Endothelial cell of umbilical vein (primary cell): ENCODE results near the gene XPNPEP2. TPM values are rescaled to one million over a fixed set of nuclear protein-coding genes. Genes with fewer than 3 reads are reported as not detected.

Experiments
- BruUV-seq: library from RNA; stranded (reverse); fragments of 400-500 nt; replicated peaks from 2 replicates; lab custom pipeline; 2021; lab: Mats Ljungman, UMichigan
- CTCF ChIA-PET: fragments of 300-600, 350-600 bp; sonication (Branson Sonifier 250); formaldehyde crosslinking; loops from one replicate; lab custom pipeline; 2021; ENCODE audit warnings: antibody characterized with exemption, inconsistent platforms; lab: Charles Lee
- POLR2A ChIA-PET: fragments of 300-600, 350-600 bp; sonication (Branson Sonifier 250); formaldehyde crosslinking; loops from one replicate; lab custom pipeline; 2021; ENCODE audit warnings: antibody characterized with exemption, inconsistent platforms; lab: Charles Lee
- DNase-seq: peaks from one replicate; pipeline ENCODE4 v3.0.0-alpha.2; 2011; ENCODE audit warnings: low read depth, low spot score
- FAIRE-seq: peaks from 2 replicates; lab custom pipeline; 2011; peaks lifted over from hg19 to GRCh38; lab: Jason Lieb, UNC
- H2AFZ ChIP-seq: 2 replicates; pipeline ENCODE4 v1.6.0; 2012; ENCODE audit warnings: low read depth, low read length, control low read depth, inconsistent platforms
- H3K27ac ChIP-seq: 2 replicates; pipeline ENCODE4 v1.5.1; 2011; ENCODE audit warnings: low read depth, mild to moderate bottlenecking, control low read depth, low read length, moderate library complexity; ENCODE audit not compliant: insufficient read depth
- H3K27me3 ChIP-seq, 2 experiments: 2 replicates each; pipeline versions ENCODE4 v1.6.0 to v1.6.1; 2011; ENCODE audit warnings: low read length in 2 of 2, mixed read lengths in 1 of 2; ENCODE audit not compliant: control insufficient read depth in 2 of 2, insufficient read depth in 2 of 2
- H3K36me3 ChIP-seq, 2 experiments: 2 replicates in 1 of 2; 3 replicates in 1 of 2; pipeline ENCODE4 v1.5.1; 2011; ENCODE audit warnings: low read length in 2 of 2, mild to moderate bottlenecking in 1 of 2, moderate library complexity in 1 of 2; ENCODE audit not compliant: control insufficient read depth in 2 of 2, insufficient read depth in 2 of 2; ENCODE audit errors: extremely low read depth in 1 of 2
- H3K4me1 ChIP-seq: 3 replicates; pipeline ENCODE4 v1.5.1; 2011; ENCODE audit warnings: mild to moderate bottlenecking, low read length; ENCODE audit not compliant: control insufficient read depth, insufficient read depth; ENCODE audit errors: extremely low read depth
- H3K4me2 ChIP-seq: 2 replicates; pipeline ENCODE4 v1.6.1; 2011; ENCODE audit warnings: low read length, control low read depth, mixed read lengths; ENCODE audit not compliant: insufficient read depth
- H3K4me3 ChIP-seq, 3 experiments: fragments of 200-600 bp in 1 of 3; sonication (generic), shearing (Covaris generic) in 1 of 3; replicated peaks in 1 of 3; 2 replicates each; pipeline ENCODE4 v1.5.1; 2011 to 2016; ENCODE audit warnings: control low read depth in 3 of 3, low read length in 3 of 3, mild to moderate bottlenecking in 2 of 3, inconsistent platforms in 1 of 3, low read depth in 1 of 3, moderate library complexity in 1 of 3; ENCODE audit not compliant: insufficient read depth in 1 of 3
- H3K79me2 ChIP-seq: 2 replicates; pipeline ENCODE4 v1.6.0; 2012; ENCODE audit warnings: low read length, inconsistent platforms; ENCODE audit not compliant: control insufficient read depth, insufficient read depth
- H3K9ac ChIP-seq: replicated peaks from 2 replicates; pipeline ENCODE3; 2011; ENCODE audit warnings: low read length, control low read depth; ENCODE audit not compliant: insufficient read depth; ENCODE audit errors: extremely low read depth
- H3K9me1 ChIP-seq: replicated peaks from 3 replicates; pipeline ENCODE4 v1.6.0; 2011; ENCODE audit warnings: mild to moderate bottlenecking, low read length; ENCODE audit not compliant: control insufficient read depth, insufficient read depth; ENCODE audit errors: extremely low read depth
- H3K9me3 ChIP-seq: replicated peaks from 2 replicates; pipeline ENCODE4 v1.5.1; 2012; ENCODE audit warnings: low read length, inconsistent platforms; ENCODE audit not compliant: control insufficient read depth, insufficient read depth
- H4K20me1 ChIP-seq: replicated peaks from 2 replicates; pipeline ENCODE3; 2011; ENCODE audit warnings: mild to moderate bottlenecking, low read length; ENCODE audit not compliant: control insufficient read depth, insufficient read depth; ENCODE audit errors: extremely low read depth
- EZH2 ChIP-seq: IDR thresholded peaks from 2 replicates; pipeline ENCODE4 v1.6.1; 2012; ENCODE audit warnings: borderline replicate concordance, low read depth, mild to moderate bottlenecking, moderate library complexity, low read length, inconsistent platforms; ENCODE audit not compliant: severe bottlenecking
- FOS ChIP-seq: IDR thresholded peaks from 2 replicates; pipeline ENCODE4 v1.6.1; 2011; ENCODE audit warnings: mild to moderate bottlenecking, low read length, moderate library complexity, borderline replicate concordance; ENCODE audit not compliant: insufficient read depth
- GATA2 ChIP-seq: IDR thresholded peaks from 2 replicates; pipeline ENCODE4 v1.7.0; 2011; ENCODE audit warnings: low read depth, mild to moderate bottlenecking, moderate library complexity, mixed read lengths, low read length; ENCODE audit not compliant: insufficient read length, insufficient read depth
- JUN ChIP-seq: IDR thresholded peaks from 2 replicates; pipeline ENCODE4 v1.6.1; 2011; ENCODE audit warnings: borderline replicate concordance, low read depth; ENCODE audit not compliant: insufficient read length, insufficient read depth
- MAX ChIP-seq: IDR thresholded peaks from 2 replicates; pipeline ENCODE4 v1.6.1; 2011; ENCODE audit not compliant: insufficient read depth, insufficient read length
- MYC ChIP-seq: IDR thresholded peaks from one replicate; pipeline ENCODE4 v1.6.1; 2011; ENCODE audit warnings: mild to moderate bottlenecking, low read depth, low read length
- POLR2A ChIP-seq: IDR thresholded peaks from 2 replicates; pipeline ENCODE4 v1.6.1; 2012; ENCODE audit warnings: low read depth, mild to moderate bottlenecking, control low read depth, low read length
- POLR2AphosphoS5 ChIP-seq: IDR thresholded peaks from 2 replicates; pipeline ENCODE4 v1.6.1; 2012; ENCODE audit warnings: low read depth, mild to moderate bottlenecking, control low read depth, low read length, moderate library complexity; ENCODE audit not compliant: insufficient read depth
- dilution Hi-C: fragments of 300-500 bp; cut with MboI; formaldehyde crosslinking; loops from one replicate; pipeline ENCODE4 v1.15.0; 2019; ENCODE audit warnings: low sequenced_read_pairs; ENCODE audit not compliant: extremely low pct_ligation_motif_present
- intact Hi-C: fragments of 100-400 bp; cut with micrococcal nuclease; formaldehyde crosslinking; loops from one replicate; pipeline ENCODE4 v1.10.0; 2022
- polyA plus RNA-seq, 4 experiments: library from polyadenylated mRNA; depleted of rRNA in 3 of 4; stranded (reverse) in 3 of 4; unstranded in 1 of 4; fragments of >200 nt; gene quantifications; 2 replicates each; pipeline versions ENCODE4 v1.2.1 to v1.2.3, GENCODE V29; 2011 to 2012; ENCODE audit warnings: missing spikeins in 1 of 4
- total RNA-seq: library from RNA; stranded (reverse); gene quantifications from 2 replicates; pipeline ENCODE4 v1.2.3, GENCODE V29; 2021
- TF ChIP-seq, protein P1 (sequence below), 2 donors: IDR thresholded peaks; 1 replicate in 1 of 2; 2 replicates in 1 of 2; pipeline ENCODE4 v1.5.1; 2011; ENCODE audit warnings: low read length in 2 of 2, mild to moderate bottlenecking in 2 of 2, moderate library complexity in 2 of 2, control low read depth in 1 of 2, inconsistent platforms in 1 of 2, low read depth in 1 of 2; ENCODE audit not compliant: insufficient read depth in 1 of 2; ENCODE audit errors: extremely low read depth in 1 of 2

Gene XPNPEP2
- total and polyA plus RNA-seq, 2 donors (not counting 3 experiments of a cell fraction or from before 2014, with no cell fraction given) = 0.04 TPM; not detected in 1

DNA sequence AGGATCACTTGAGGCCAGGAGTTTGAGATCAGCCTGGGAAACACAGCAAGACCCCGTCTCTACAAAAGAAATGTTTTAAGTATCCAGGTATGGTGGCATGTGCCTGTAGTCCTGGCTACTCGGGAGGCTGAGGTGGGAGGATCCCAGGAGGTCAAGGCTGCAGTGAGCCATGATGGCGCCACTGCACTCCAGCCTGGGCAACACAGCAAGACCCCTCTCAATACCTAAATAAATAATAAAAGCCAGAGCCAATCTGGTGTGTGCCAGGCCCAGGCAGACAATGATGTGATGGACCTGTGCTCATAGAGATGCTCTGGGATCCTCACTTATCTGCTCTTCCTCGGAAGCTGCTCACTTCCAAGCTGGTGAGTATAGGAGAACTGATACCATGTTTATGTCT, 22.8 kb downstream of the XPNPEP2 start:
- dilution Hi-C loops = no loop called here

More for the DNA sequence above, 22.8 kb downstream of the XPNPEP2 start:
- Histone ChIP-seq H3K36me3 (no peaks in the 10 kb centered on the region), H3K27me3 (no peaks in the 10 kb centered on the region), H3K27ac (no peak overlapping the region), H3K9me3 (no peaks in the 10 kb centered on the region), H4K20me1 (no peaks in the 10 kb centered on the region), H3K9ac (no peak overlapping the region), H3K4me1 (no peaks in the 10 kb centered on the region), H3K4me2 (no peak overlapping the region), H3K79me2 (no peaks in the 10 kb centered on the region), H2AFZ (no peak overlapping the region), H3K9me1 (no peaks in the 10 kb centered on the region), H3K4me3 (no peak overlapping the region)
- TF ChIP-seq FOS (no peak), MYC (no peak), GATA2 (no peak), MAX (no peak), POLR2A (no peak), EZH2 (no peak), JUN (no peak), POLR2AphosphoS5 (no peak)
- TF ChIP-seq, protein P1, sequence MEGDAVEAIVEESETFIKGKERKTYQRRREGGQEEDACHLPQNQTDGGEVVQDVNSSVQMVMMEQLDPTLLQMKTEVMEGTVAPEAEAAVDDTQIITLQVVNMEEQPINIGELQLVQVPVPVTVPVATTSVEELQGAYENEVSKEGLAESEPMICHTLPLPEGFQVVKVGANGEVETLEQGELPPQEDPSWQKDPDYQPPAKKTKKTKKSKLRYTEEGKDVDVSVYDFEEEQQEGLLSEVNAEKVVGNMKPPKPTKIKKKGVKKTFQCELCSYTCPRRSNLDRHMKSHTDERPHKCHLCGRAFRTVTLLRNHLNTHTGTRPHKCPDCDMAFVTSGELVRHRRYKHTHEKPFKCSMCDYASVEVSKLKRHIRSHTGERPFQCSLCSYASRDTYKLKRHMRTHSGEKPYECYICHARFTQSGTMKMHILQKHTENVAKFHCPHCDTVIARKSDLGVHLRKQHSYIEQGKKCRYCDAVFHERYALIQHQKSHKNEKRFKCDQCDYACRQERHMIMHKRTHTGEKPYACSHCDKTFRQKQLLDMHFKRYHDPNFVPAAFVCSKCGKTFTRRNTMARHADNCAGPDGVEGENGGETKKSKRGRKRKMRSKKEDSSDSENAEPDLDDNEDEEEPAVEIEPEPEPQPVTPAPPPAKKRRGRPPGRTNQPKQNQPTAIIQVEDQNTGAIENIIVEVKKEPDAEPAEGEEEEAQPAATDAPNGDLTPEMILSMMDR (IDR thresholded peaks at IDR 0.05; ENCODE audit: extremely low read depth in 1 of 2, insufficient read depth in 1 of 2, low read depth in 1 of 2, low read length in 2 of 2) = no peak
- FAIRE-seq (no peak), DNase-seq (no peak)
- ChIA-PET POLR2A (no interaction called here), CTCF (no interaction called here)
- intact Hi-C loops = no loop called here
- BruUV-seq = no TSS peak
